Osteoblast (primary cell): Measurements from ENCODE around the gene PSAP. TPM values are rescaled to one million over a fixed set of nuclear protein-coding genes. Genes with fewer than 3 reads are reported as not detected.

Source experiments
- DNase-seq: peaks from one replicate; pipeline ENCODE4 v3.0.0; 2011; ENCODE audit warnings: low spot score, mixed read lengths; ENCODE audit not compliant: insufficient read length; ENCODE audit errors: missing footprints
- H2AFZ ChIP-seq: 2 replicates; pipeline ENCODE4 v1.6.0; 2011; ENCODE audit warnings: mild to moderate bottlenecking, low read length
- H3K27ac ChIP-seq: 2 replicates; pipeline ENCODE4 v1.5.1; 2011; ENCODE audit warnings: mild to moderate bottlenecking, low read depth, low read length, moderate library complexity
- H3K27me3 ChIP-seq: 2 replicates; pipeline ENCODE4 v1.6.0; 2012; ENCODE audit warnings: mild to moderate bottlenecking, control low read depth, inconsistent platforms, low read length, moderate library complexity; ENCODE audit not compliant: insufficient read depth
- H3K36me3 ChIP-seq: 2 replicates; pipeline ENCODE4 v1.5.1; 2011; ENCODE audit warnings: mild to moderate bottlenecking, low read length, control low read depth, moderate library complexity; ENCODE audit not compliant: insufficient read depth
- H3K4me1 ChIP-seq: 2 replicates; pipeline ENCODE4 v1.5.1; 2011; ENCODE audit warnings: mild to moderate bottlenecking, low read length, control low read depth, moderate library complexity; ENCODE audit not compliant: insufficient read depth
- H3K4me2 ChIP-seq: 2 replicates; pipeline ENCODE4 v1.6.0; 2011; ENCODE audit warnings: mild to moderate bottlenecking, low read length; ENCODE audit not compliant: insufficient read depth
- H3K4me3 ChIP-seq: fragments of 200-600 bp; sonication (generic); 3 replicates; pipeline ENCODE4 v1.5.1; 2012; ENCODE audit warnings: mild to moderate bottlenecking, low read length, inconsistent platforms; ENCODE audit not compliant: insufficient read depth
- H3K79me2 ChIP-seq: 2 replicates; pipeline ENCODE4 v1.6.0; 2012; ENCODE audit warnings: mild to moderate bottlenecking, low read length, control low read depth, inconsistent platforms; ENCODE audit not compliant: insufficient read depth
- H3K9me3 ChIP-seq: 2 replicates; pipeline ENCODE4 v1.5.1; 2011; ENCODE audit warnings: low read depth, low read length, control low read depth
- H4K20me1 ChIP-seq: 2 replicates; pipeline ENCODE4 v1.6.0; 2012; ENCODE audit warnings: mild to moderate bottlenecking, low read length, control low read depth; ENCODE audit not compliant: insufficient read depth
- total RNA-seq: library from RNA; depleted of rRNA; stranded (reverse); fragments of >200 nt; gene quantifications from 2 replicates; pipeline ENCODE4 v1.2.3, GENCODE V29; 2012
- TF ChIP-seq, protein P1 (sequence below): IDR thresholded peaks from 2 replicates; pipeline ENCODE4 v1.5.1; 2011; ENCODE audit warnings: mild to moderate bottlenecking, low read depth, low read length, moderate library complexity; ENCODE audit errors: extremely low read depth

Gene PSAP
- total RNA-seq, 1 donor: 1,391 TPM

DNA sequence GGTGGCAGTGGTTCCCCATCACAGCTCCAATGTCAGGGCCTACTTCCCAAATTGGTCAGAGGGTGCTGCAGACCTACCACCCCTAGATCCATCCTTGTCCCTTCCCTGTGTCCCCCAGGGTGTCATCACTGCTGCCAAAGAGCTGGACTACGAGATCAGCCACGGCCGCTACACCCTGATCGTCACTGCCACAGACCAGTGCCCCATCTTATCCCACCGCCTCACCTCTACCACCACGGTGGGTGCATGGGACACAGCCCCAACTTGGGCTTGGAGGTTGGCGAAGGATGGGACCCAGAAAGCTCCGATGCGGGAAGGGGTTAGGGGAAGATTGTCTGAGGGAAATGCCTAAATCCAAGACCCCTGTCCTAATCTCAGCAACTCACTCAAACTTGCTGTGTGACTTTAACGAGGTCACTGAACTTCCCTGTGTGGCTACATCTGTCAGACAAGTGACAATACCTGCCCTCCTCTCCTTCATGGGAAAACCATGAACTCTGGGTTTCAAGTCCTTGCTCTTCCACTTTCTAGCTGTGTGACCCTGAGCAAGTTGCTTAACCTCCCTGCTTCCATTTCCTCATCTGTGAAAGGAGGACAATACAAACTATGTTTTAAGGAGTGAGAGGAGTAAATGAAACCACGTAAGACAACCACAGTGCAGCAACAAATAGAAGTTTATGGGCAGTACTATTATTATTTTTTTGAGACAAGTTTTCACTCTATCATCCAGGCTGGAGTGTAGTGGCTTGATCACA, 72.8 kb downstream of the PSAP start:
- no peaks in the 10 kb centered on the region for H3K79me2 ChIP-seq
- no peak overlapping the region for H3K4me2 ChIP-seq
- no peaks in the 10 kb centered on the region for H3K9me3 ChIP-seq
- H3K4me1 ChIP-seq: peaks cover 10% of the 10 kb centered on the region
- H2AFZ ChIP-seq: no peak overlapping the region
- no peaks in the 10 kb centered on the region for H3K27me3 ChIP-seq
- DNase-seq: no peak
- no peak overlapping the region for H3K27ac ChIP-seq
- no peaks in the 10 kb centered on the region for H3K36me3 ChIP-seq
- no peaks in the 10 kb centered on the region for H4K20me1 ChIP-seq
- TF ChIP-seq, protein P1, sequence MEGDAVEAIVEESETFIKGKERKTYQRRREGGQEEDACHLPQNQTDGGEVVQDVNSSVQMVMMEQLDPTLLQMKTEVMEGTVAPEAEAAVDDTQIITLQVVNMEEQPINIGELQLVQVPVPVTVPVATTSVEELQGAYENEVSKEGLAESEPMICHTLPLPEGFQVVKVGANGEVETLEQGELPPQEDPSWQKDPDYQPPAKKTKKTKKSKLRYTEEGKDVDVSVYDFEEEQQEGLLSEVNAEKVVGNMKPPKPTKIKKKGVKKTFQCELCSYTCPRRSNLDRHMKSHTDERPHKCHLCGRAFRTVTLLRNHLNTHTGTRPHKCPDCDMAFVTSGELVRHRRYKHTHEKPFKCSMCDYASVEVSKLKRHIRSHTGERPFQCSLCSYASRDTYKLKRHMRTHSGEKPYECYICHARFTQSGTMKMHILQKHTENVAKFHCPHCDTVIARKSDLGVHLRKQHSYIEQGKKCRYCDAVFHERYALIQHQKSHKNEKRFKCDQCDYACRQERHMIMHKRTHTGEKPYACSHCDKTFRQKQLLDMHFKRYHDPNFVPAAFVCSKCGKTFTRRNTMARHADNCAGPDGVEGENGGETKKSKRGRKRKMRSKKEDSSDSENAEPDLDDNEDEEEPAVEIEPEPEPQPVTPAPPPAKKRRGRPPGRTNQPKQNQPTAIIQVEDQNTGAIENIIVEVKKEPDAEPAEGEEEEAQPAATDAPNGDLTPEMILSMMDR: no peak
- H3K4me3 ChIP-seq: no peak overlapping the region

DNA sequence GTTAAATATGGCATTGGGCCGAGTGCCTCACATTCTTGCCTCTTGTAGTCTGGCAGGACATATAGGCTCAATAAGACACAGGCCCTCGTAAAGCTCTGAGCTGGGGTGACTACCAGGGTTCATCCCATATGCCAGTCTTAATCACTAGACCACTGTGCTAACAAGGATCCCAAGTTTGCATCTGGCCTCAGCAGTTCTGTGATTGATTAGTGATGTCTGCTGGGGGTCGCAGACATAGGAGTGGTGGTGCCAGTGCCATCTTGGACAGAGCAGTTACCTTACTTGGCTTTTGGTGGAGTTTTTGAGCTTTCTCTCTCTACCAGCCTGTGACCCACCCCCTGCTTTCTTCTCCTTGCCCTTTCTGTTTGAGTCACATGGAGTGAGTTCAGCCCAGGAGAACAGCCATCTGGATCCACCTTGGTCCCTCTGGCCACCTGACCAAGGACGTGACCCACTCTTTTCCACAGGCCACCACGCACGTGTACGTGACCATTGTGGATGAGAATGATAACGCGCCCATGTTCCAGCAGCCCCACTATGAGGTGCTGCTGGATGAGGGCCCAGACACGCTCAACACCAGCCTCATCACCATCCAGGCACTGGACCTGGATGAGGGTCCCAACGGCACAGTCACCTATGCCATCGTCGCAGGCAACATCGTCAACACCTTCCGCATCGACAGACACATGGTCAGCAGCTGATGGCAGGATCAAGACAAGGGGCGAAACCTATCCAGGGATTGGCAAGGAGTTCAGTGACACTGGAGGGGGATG, 73.7 kb downstream of the PSAP start:
- Histone ChIP-seq H3K36me3 (no peaks in the 10 kb centered on the region), H3K79me2 (peaks cover 8% of the 10 kb centered on the region), H4K20me1 (no peaks in the 10 kb centered on the region), H3K4me3 (no peak overlapping the region), H3K27me3 (no peaks in the 10 kb centered on the region), H3K27ac (no peak overlapping the region), H3K4me2 (no peak overlapping the region), H3K9me3 (no peaks in the 10 kb centered on the region), H3K4me1 (peaks cover 17% of the 10 kb centered on the region), H2AFZ (no peak overlapping the region)
- peak; percentile 44 for DNase-seq
- TF ChIP-seq, protein P1: no peak

DNA sequence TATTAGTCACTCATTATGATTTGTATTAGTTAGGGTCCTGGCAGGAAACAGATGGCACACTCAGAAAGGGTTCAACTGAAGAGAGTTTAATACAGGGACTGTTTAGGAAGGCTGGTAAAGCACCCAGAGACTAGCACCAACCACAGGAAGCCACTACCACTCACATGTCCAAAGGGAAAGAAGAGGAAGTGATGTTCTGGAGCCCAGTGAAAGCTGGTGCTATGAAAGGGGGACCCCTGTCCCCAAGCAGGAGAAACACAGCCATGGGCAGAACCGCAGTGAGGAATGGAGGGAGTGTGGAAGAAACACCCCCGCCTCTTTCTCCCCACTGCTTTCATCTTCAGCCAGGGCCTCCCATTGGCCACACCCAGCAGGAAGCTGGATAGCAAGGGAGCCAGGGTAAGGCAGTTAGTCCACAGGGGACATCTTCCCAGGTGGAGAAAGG, 74.5 kb downstream of the PSAP start:
- Histone ChIP-seq H3K27ac (no peak overlapping the region), H3K9me3 (no peaks in the 10 kb centered on the region), H3K4me1 (peaks cover 26% of the 10 kb centered on the region), H4K20me1 (no peaks in the 10 kb centered on the region), H2AFZ (no peak overlapping the region), H3K4me2 (no peak overlapping the region), H3K36me3 (no peaks in the 10 kb centered on the region), H3K4me3 (no peak overlapping the region), H3K27me3 (no peaks in the 10 kb centered on the region), H3K79me2 (peaks cover 15% of the 10 kb centered on the region)
- no peak for DNase-seq
- TF ChIP-seq, protein P1: no peak
